EL (cell line): ENCODE results near the gene NFKB2.

ENCODE experiments used
- DNase-seq: peaks from one replicate; pipeline ENCODE4 v3.0.0-alpha.2; 2016

The NFKB2 gene

DNA sequence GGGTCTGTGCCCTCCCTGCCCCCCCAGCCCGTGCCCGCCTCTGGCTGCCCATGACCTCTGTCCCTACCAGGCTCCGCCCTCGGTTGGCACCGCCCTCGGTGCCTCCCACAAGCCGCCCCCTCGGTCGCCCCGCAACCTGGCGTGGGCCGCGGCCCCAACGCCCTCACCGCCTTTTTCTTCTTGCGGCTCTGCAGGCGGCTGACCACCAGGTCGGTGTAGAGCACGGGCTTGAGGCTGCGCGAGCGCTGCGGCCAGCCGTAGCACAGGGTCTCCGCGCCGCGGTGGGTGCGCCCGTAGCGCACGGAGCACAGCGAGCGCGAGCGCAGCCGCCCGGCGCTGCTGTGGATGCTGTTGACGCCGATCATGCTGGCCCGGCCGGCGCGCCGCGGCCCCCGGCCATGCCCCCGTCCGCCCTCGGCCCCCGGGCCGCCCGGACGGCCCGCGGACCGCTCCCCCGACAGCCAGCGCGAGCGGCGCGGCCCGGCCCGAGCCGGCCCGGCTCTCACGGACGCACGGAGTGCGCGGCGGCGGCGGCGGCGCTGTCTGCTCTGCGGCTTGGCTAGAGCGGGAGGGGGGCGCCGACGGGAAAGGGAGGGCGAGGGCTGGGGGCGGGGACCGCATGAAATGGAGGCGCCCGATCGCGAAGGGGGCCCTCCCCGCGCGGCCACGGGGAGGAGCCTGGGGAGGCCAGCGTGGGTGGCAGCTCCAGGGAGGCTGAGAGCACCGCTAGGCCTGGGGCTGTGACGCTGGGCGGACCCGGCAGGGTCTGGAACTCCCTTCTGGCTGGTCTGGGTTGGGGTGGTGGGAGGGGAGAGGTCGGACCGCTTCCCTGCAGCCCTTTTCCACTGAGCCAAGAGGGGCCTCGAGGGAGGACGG, 13.5 kb downstream of the NFKB2 start:
- no peak for DNase-seq

DNA sequence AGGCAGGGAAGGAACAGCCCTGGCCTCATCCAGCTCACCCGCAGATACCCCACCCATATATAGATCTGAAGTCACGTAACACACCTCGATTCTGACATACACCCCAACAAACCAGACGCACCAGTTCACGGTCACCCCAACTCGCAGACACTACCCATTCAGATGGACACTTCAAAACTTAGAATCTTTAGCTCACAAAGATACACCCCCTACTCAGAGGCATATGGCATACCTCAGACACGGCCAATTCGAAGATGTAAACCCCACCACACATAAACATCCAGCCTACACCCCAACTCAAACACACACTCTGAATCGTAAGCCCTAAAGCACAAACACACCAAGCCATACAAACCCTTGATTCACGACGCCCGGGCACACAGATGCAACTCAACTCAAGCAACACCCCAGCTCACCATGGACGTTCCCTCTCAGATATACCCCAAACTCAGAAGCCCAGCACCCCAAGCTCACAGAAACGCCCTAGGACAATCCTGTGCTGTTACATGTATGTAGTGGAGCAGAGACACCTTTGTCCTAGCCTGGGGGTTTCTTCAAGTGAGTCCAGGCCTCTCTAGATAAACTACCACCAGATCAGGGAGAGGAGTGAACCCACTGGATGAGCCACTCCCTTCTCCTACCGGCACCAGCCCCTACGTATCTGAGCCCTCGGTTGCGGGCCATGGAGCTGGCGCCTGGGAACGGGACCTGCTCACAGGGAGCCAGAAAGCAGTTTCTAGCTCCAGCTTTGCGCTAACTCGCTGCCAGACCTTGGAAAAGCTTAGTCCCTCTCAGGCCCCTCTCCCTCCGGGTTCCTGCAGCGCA, 14.3 kb downstream of the NFKB2 start:
- DNase-seq = no peak

DNA sequence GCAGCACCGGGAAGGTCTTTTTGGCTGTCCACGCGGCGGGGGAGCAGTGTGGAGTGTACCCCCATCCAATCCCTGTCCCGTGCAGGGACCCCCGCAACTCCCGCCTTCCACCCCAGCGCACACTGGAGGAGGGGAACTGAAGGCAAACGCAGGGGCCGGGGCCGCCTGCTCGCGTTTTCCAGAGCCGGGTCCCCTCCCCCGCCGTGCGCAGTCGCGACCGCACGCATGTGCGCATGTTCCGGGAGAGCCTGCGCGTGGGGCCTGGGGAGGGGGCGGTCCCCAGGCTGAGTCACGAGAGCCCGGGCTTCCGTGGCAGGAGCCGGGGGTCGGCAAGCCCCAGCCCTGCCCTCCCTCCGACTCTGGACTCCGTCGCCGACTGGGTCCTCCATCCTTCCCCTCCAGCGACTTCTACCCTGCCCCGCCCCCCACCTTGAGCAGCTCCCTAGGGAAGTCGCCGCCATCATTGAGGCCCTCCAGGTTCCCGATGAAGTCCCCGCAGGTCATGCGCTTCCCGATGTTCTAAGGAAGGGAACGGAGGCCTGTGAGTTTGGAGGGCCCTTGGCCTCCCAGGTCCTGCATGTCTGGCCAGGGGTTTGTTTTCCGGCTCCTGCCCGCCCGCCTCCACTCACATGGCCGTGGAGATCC, 15.0 kb downstream of the NFKB2 start:
- DNase-seq = no peak

DNA sequence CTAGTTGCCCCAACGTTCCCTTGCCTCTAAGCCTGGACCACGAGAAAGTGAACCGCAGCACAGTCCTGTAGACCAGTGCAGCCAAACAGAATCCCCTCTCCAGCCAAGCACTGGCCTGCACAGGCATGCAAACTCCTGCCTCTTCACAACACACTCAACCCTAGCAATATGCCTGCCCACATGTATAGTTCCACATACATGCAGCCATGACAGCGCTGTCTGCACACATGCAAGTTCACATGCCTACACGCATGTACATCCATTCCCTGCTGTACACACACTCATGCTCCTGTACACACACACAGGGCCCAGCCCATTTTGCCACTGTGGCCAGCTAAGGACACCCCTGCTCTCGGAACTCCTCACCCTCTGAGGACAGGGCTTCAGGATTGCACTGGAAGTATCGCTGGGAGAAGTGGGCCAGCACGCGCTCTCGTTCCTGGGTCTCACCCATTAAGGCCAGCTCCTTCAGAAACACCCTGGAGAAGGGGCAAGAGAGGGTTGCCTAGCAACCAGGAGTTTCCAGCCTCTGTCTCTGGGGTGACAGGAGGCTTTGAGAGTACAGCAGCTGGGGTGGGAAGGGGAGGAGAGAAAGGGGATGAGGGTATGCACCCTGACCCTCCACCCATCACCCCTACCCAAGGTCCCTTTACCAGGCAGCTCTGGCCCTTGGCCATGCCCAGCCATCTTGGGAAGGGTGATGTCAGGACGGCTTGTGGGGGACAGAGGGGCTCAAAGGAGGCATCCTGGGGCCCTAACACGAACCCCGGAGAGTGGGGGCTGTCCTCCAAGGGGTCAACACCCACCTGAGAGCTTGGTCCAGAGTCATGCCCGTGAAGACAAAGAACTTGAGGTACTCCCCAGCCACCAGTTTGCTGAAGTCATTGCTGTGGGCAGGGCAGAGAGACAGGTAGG, 16.1 kb downstream of the NFKB2 start:
- DNase-seq = no peak

DNA sequence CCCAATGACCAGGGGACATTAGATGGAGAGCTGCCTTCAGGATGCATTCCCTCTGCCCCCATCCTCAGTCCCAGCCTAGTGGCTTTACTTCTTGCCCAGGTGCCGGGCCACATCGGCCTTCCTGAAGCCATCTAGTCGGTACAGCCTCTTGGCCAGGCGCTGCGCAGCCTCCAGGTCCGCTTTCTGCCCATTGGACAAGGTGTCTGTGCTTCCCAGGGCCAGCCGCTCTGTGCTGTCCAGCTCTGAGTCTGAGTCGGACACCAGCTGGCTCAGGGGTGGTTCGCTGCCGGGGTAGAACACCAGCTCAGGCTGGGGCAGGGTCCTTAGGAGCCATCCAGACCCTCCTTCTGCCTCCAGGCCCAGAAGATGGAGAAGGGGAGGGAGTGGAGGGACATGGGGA, 16.8 kb downstream of the NFKB2 start:
- DNase-seq = no peak

DNA sequence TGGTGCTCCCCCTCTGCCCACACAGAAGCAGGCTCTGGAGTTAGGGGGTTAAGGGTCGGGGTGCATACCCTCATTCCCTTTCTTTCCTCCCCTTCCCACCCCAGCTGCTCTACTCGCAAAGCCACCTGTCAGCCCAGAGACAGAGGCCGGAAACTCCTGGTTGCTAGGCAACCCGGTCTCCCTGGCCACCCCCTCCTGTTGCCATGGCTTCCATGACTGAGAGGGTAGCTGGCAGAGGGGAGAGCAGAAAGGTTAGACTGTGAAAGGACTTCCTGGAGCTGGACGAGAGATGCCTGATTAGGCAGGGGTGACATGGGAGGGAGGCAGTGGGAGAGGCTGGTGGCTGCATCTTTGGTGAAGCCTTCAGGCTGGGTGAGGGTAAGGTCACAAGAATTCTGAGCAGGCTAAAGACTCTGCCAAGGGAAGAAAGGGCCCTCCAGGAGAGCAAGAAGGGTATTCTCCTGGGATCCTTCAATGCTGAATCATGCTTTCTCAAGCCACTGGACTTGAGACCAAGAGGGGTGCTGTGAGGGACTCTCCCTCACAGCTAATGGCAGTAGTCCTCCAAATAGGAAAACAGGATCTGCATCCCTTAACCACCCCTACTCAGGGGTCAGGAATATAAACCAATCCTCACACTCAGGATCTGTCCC, 17.7 kb downstream of the NFKB2 start:
- no peak for DNase-seq

DNA sequence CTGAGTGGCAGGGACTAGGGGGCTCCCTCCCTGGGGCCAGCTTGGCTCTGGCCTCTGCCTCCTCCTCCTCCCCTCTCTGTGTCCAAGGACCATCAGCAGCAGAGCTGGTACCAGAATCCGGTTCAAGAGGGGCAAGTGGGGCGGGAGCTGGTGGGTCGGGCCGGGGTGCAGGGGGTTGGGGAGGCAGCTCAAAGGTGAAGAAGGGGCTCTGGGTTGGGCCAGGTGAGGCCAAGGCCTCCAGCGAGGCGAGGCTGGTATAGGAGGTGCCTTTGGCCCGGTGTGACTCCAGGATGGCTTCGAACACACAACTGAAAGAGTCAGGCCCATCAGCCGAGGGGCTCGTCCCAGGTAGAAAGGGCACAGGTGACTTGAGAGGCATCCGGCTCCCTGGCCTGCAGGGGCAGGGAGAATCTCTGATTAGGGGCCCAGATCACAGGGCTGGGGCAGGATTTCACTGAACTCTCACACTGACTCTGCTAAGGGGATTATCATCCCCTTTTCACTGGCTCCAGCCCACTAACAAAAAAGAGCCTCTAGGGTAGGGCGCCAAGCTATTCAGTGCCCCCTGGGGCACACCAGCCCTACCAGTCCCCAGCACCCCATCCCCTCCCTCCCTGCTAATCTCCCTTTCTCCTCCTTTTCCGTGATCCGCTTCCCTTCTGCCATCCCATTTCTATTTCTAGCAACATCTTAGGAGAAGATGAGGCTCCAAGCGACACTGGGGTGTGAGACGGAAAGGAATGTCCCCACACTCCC, 18.5 kb downstream of the NFKB2 start:
- no peak for DNase-seq

DNA sequence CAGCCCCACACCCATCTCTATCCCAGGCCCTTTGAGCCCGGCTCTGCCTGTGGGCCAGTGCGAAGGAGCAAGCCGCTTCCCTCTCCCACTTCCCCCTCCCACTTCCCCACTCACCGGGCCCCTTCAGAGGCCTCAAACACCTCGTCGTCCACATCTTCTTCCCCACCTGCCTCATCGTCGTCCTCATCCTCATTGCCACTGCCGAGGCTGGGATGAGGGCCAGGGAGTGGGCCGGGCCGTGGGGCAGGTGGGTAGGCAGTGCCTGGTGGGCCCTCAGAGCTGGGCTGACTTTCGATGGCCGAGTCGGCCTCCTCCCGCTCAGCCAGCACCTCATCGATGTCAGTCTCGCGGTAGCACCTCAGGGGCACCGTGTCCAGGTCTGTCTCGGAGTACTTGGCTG, 19.2 kb downstream of the NFKB2 start:
- DNase-seq = no peak

DNA sequence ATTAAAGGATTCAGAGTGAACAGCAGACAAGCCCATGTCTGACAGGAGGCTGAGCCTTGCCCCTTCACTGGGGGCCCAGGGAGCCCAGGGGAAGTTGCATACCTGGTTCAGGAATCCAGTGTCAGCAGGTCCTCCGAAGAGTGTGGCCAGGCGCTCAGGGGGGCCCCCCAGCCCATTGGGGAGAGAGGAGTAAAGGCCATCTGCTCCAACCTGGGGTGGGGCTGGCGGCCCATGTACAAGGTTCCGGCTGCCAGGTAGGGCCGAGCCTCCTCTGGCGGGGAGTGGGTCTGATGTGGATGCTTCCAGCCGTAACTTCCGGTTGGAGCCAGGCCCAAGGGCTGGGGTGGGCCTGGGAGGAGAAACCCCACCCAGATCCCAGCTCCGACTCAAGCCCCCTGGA, 20.8 kb downstream of the NFKB2 start:
- no peak for DNase-seq

DNA sequence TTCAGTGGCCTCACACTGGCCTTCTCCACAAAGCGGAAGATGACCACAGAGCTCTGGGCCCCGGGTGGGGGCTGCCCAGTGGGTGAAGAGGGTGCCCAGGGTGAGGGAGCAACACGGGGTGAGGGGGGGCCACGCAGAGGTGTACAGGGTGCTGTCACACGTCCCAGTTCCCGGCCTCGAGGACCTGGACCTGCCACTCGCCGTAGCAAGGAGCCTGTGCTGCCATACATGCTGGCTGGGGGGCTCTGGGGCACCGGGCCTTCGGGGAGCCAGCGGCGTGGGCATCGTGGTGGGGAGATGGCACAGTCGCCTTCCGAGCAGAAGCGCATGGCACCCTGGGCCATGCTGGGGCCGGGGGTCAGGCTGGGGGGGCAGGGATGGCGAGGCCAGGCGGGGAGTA, 21.2 kb downstream of the NFKB2 start:
- DNase-seq = no peak

DNA sequence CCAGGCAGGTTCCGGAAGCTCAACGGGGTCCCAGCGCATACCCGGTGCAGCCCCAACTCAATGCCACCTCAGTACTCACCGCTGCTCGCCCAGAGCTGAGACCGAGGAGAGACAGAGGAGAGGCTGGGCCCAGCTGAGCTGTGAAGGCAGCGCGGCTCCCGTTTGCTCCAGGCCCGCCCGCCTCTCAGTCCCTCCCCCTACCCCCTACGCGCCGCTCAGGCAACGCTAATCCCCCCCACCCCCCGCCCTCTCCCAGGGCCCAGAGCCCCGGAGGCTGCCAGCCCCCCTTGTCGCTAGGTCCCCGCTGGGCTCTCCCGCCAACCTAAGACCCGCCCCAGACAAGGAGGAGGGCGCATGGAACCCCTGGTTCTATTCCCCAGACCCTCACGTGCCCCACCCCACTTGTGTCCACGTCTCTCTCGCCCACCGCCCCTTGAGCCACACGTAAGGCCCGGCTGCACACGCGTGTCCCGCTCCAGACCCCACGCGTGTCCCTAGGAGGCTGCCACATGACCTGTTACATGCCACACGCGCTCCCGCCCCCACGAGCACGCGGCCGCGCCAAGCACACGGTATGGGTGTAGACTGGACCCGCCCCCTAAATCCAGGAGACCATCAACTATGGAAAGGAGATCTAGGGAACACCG, 23.2 kb downstream of the NFKB2 start, which contains the start of gene PSD:
Gene PSD (minus strand): TSS at position 164 of the 647 bp plus-strand sequence. CDS start 1,747 bp downstream, outside the sequence.
- no peak for DNase-seq

DNA sequence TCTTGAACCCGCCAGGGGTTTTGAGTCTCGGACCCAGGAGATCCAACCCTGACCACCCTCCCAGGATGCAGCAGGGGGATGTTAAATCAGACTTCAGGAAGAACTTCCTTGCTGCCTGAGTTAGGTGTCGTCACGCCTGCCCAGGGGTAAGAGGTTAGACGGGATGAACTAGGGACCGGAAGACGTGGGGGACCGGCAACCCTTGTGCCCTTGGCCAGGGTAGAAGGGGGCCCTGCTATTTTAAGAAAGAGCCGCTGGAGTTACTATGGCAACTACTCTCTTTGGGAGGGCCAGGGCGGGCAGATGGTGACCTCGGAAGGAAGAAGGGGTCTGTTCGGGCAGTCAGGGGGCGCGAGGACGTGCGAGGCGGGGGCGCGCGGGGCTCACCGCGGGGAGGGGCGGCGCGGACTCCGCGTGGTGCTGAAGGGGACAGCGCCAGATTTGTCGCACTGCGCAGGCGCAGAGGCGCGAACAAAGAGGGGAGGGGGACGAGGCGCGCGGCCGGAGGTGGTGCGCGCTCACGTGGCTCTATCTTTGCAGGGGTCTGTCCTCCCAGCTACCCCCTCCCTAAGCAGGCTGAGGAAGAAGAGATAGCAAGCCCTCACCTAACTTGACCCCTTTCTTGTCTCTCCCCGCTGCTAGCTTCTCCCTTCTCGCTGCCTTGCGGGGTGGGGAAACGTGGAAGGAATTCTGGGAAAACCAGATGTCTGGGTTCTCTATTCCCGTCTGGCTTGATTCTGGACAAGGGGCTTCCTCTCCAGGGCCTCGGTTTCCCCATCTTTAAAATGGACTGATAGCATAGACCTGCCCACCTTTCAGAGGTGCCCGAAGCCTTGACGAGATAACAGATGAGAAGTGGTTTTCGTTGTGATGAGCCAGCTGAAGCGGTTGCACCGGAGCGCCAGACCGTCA, 24.0 kb downstream of the NFKB2 start:
- DNase-seq = no peak

DNA sequence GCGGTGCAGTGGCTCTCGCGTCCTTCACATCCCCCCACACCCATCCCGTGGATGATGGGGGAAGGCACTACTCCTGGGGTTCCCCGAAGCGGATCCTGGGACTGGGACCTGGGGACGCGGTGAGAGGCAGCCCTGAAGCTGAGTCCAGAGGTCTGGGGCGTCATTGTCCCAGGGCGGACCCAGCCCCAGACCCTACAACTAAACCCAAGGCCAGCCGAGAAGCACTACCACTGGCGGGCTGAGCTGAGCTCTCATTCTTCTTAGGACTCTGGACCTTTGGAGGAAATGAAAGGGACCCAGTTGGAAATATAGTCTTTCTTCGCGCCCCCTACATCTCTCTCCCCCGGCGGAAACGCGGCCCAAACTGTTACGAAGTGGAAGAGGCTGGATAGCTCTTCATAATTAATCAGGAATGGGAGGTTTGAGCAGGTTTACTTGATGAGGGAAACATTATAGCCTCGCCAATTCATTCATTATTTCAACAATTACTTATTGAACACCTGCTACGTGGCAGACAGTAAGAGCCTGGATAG, 24.7 kb downstream of the NFKB2 start:
- no peak for DNase-seq

DNA sequence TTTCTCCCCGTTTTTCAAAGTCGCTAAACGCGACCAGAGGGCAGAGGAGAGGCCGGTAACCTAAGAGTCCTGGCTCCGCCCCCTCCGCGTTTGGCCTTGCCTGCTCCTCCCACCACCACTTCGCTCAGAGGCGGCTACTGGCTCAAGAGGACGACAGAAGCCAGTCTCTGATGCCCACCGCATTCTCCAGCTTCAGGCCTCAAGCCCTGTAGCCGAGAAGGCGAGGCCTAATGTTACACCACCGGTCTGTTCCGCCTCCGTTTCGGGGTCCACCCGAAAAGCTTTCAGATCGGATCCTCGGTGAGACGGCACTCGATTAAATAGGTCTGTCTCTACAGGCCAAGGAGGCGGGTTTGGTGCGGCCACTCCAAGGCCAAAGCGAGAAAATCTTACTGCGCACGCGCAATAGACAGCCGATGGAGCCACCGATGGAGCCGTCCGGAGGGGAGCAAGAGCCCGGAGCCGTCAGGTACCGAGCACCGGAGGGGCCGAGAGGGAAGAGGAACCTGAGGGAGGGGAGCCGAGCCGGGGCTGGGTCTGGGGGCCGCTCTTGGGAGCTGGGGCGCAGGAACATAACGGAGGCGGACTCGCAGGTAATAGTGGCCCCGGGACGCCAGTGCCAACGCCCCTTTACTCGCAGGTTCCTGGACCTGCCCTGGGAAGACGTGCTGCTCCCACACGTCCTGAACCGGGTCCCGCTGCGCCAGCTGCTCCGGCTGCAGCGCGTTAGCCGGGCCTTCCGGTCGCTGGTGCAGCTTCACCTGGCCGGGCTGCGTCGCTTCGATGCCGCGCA, 25.4 kb downstream of the NFKB2 start, which contains the start of gene FBXL15:
Gene FBXL15 (plus strand): TSS at position 123 of the 793 bp plus-strand sequence. CDS start 294 bp downstream, at position 417.
- peak; percentile 97 for DNase-seq

DNA sequence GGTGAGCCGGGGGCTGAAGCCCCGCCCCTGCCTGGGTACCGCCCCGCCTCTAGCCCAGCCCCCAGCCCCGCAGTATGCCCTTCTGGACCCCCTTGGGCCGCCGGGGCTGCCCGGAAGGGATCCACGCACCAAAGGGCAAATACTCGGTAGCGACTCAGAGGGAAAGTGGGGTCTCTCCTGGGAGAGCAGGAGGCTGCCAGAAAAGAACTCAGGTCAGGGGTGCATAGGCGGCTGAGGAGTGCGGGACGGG, 25.9 kb downstream of the NFKB2 start:
- no peak for DNase-seq

DNA sequence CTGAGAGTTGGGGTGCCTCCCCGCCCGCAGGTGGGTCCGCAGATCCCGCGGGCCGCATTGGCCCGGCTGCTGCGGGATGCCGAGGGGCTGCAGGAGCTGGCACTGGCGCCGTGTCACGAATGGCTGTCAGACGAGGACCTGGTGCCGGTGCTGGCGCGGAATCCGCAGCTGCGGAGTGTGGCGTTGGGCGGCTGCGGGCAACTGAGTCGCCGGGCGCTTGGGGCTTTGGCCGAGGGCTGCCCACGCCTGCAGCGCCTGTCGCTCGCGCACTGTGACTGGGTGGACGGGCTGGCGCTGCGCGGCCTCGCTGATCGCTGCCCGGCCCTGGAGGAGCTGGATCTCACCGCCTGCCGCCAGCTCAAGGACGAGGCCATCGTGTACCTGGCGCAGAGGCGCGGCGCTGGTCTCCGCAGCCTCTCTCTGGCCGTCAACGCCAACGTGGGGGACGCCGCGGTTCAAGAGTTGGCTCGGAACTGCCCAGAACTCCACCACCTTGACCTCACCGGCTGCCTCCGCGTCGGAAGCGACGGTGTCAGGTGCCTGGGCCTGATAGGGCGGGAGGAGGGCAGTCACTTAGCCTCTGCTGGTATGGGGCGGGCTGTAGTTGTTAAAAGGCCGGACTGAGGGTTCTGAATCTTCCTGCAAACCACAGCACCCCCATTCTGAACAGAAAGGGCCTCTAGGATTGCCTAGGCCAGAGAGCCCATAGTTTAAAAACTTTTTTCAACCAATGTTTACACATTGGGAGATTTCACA, 26.4 kb downstream of the NFKB2 start:
- DNase-seq = no peak

DNA sequence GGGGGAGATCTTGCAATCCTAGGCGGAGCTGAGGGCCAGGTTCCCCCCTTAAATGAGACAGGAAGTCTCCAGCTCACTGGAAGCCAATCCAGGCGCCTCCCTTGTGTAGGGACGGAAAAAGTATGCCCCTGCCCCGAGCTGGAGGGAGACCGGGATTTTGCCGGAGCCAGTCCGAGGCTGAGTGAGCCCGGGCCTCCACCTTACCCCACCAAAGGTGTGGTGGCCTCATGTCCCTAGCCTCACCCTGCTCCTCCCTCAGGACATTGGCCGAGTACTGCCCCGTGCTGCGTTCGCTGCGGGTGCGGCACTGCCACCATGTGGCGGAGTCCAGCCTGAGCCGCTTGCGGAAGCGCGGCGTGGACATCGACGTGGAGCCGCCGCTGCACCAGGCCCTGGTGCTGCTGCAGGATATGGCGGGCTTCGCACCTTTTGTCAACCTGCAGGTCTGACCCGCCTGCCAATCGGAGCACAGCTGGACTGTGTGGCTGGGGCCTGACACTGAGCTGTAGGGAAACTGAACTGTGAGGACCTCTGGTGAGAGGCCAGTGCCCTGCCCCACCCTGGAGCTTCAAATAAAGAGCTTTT, 27.1 kb downstream of the NFKB2 start:
- peak; percentile 71 for DNase-seq
